ENCODE data around the gene TXNRD2.

TXNRD2 gene

DNA sequence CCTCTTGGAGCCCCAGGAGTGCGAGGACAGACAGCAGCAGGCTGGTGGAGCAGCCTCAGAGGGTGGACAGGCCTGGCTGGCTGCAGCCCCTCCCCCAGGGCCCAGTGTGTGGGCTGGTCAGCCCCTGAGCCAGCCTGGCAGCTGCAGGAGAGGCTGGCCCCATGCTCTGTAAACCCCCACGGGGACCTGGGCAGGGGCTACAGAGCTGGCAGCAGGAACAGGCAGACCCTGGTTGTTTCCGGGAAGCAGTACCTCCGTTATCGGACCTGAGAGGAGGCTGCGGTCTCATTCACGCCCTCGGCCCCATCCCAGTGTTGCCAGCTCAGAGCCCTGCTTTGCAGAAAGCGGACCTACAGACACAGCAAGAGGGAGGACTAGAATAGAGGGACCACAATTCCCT lies 38.6 kb downstream of the TXNRD2 start:
- DNase-seq = no peak

DNA sequence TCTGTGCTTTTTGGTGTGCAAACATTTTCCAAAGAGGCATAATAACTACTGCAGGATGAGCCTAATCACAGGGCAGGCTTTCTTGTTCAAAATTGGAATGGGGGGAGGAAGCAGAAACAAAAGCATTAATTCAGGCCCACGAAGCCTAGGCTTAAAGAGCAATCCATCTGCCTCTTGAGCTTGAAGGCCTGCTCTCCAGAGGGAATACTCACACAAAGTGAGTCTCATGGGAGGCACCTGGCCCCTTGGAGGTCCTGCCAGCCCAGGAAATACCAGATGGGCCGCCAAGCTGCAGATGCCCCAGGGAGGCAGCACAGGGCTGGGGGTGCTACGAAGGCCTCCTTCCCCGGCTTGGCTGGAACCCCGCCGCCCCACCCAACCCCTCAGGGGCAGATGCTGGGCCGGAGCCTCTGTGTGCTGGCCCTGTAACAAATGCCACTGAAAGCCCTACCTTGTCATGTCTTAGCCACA lies 39.3 kb downstream of the TXNRD2 start:
- DNase-seq = no peak

DNA sequence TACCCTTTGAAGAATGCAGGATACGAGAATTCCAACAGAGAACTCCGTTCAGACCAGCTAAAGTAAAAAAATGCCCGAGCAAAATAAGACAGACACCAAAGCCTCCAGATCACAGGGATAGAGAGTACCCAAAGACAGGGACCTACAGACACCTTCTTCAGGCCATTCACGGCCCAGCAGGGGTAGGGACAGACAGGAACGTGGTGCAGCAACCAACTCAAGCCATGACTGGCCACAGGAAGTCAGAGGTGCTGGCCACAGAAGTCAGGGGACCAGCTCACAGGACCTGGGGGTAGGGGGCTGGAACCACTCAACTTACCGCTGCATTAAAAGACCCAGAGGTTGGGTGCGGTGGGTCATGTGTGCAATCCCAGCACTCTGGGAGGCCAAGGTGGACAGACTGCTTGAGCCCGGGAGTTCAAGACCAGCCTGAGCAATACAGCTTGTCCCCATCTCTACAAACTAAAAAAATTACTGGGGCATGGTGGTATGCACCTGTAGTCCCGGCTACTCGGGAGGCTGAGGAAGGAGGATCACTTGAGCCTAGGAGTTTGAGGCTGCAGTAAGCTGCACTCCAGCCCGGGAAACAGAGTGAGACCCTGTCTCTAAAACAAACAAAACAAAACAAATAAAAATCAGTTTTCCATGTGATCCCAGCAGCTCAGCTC lies 39.9 kb downstream of the TXNRD2 start:
- no peak for DNase-seq

- no peak for DNase-seq
These were observed 40.7 kb downstream of the TXNRD2 start for GRCh38 chr22:19900707-19901436.

GRCh38 chr22:19898831-19899567 lies 42.6 kb downstream of the TXNRD2 start:
- no peak for DNase-seq

DNA sequence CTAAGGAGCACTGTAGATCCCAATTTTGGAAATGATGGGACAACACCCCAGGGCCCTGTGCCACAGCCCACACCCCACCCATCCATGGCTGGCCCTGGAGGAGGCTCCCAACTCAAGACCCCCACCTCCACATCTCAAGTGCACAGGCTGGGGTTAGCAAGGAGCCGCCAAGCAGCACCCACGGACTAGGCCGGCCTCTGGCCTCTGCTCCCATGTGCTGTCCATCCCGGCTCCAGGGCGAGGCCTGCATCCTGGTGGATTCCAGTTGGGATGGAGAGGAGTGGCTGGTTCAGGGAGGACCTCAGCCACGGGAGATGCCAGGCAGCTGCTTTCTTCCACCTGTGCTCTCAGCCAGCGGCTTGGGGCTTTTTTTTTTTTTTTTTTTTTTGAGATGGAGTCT lies 43.5 kb downstream of the TXNRD2 start:
- no peak for DNase-seq

DNA sequence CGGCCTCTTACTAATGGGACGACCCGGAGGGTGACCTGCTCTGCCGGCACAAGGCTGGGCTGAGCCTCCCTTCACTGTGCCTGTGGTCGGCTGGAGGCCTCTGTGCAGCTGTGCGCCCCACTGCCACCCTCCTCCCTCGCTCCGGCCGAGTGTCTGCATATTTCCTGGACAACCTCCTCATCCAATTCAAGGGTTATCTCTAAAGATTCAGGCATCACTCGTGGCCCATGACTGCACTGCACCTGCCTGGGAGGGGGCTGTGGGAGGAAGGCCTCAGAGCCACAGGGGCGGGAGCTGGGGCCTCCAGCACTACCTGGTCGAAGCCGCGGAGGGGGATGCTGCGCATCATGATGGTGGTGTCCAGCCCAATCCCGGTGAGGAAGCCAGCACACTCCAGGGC lies 43.9 kb downstream of the TXNRD2 start:
- DNase-seq = no peak

DNA sequence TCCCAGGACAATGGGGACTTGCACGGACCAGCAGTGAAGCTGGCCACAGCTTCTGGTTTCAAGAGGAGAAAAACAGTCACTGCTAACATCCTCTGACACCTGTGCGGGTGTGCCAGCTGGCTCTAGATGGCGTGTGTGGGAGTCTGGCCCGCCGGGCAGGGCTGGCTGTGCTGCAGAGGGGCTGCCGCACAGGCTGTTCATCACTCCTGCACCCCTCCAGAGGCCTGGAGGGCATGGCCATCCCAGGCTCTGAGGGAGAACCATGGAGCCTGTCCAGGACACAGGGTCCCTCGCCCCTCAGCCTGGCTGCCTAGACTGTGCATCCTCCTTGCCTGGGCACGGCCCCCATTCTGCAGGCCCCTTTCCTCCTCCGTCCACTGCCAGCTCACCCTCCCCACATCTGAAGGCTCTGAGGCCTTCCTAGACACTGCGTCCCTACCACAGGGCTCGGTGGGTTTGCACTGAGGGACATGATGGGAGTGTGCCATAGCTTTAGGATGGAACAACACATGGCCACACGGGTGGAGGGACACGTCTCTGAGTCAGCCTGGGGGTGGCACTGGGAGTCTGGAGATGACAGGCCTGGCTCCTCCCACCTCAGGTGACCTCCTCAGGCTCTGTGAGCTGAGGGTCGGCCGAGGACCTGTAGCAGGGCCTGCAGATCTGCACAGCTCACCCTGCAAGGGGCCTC lies 44.8 kb downstream of the TXNRD2 start:
- no peak for DNase-seq

- no peak for DNase-seq
These were observed 46.3 kb downstream of the TXNRD2 start for GRCh38 chr22:19895160-19895849.

GRCh38 chr22:19893363-19893762 lies 48.3 kb downstream of the TXNRD2 start:
- DNase-seq = no peak

- DNase-seq = no peak
These were observed 48.7 kb downstream of the TXNRD2 start for GRCh38 chr22:19892925-19893324.

DNA sequence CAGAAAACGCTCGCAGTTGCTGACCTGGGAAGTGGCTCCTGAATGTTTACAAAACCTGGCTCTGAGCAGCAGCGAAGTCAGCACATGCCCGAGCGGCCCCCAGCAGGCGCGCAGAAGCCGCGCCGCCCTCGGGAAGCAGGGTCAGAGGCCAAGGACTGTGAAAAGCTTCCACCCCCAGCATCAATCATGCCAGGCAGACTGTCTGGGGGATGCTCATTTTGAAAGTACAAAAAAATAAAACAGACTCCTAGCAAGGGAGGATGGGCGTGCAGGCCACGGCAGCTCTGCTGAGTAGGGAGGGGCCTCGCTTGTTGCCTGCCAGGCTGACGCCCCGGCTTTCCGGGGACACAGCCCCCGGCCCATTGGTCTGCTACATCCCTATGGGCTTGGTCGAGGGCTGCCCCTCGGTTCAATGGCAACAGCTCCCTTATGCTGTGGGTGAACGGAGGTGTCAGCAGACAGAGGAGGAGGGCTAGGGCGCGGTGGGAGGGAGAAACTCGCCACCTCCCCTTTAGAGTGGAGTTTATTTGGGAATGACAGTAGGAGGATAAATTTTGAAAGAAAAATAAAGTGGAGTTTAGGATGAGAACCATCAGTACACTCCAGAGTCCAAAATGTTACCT lies 49.2 kb downstream of the TXNRD2 start:
- no peak for DNase-seq

DNA sequence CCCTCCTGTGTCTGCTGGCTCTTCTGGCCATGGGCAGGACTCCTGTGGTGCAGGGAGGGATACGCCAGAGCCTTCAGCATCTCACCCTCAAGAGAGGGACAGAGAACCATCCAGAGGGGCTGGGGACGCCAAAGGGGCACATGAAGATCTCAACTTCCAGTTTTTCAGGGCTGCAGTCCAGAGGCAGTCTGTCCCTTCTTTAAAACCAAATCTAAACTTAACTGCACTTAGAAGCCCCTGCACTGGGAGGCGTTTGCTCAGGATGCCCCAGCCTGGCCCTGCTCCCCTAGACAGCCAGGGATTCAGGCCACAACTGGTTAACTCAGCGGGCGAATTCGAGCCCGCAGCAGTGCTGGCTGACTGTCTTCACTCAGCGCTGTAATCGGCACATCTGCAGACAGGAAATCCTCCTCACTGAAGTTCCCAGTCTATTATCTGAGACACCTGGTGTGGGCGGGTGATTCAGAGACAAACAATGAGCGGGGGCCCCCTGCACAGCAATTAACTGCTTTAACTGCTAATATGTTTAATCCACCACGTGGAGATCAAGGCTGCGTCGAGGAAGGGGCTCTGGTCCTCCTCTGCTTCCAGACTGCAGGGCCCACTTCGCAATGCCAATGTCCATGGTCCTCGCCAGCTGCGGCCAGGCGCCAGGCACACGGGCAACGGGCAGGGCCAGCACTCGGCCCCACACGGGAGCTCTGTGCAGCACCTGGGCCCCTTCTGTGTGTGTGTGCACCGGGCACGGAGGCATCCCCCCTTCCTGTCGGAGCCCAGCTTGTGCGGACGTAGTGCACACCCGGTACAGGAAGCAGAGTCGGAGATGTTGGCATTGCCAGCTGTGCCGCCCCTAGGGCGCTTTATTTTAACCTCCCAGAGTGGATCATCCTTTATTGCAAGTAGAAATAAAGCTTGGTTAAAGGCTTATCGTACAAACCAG lies 50.0 kb downstream of the TXNRD2 start:
- DNase-seq = peak; percentile 39 to 47 (median 39)

DNA sequence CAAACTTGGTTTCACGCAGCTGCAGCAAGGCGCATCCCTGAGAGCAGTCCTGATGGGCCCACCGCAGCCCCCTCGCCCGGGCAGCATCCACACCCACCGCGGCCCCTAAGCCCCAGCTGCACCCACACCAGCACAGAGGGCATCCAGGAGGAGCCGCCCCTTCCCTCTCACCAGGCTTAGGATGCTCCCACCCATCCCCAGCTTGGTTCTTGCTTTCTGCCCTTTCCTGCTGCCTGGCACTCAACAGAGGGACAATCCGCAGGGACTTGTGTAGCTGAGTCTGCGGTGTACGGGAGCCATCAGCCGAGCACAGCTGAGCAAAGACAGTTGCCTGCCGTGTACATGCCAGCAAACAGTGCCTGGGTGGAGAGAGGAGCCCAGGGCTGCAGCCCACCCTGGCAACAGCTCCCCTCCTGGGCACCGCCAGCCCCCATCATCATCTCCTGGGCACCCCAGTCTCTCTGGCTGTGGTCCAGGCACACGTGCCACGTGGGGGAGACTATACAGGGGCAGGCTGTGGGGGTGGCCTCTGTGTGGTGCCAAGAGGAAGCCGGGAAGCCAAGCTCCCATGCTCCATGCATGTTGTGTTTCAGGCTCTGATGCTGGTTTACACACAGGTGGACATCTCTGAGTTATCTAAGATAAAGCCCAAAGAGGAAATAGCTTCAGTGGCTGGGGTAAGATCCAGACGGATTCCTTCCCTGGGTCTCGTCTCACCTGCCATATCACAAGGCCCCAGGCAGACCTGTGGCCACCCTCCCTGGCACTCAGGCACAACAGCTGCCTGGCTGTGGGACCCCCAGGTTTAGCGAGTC lies 50.9 kb downstream of the TXNRD2 start:
- DNase-seq = no peak

- DNase-seq = no peak
These were observed 51.7 kb downstream of the TXNRD2 start for GRCh38 chr22:19889951-19890350.

GRCh38 chr22:19888131-19888746 lies 53.4 kb downstream of the TXNRD2 start:
- DNase-seq = no peak

- no peak for DNase-seq
These were observed 54.2 kb downstream of the TXNRD2 start for GRCh38 chr22:19887256-19887985.

DNA sequence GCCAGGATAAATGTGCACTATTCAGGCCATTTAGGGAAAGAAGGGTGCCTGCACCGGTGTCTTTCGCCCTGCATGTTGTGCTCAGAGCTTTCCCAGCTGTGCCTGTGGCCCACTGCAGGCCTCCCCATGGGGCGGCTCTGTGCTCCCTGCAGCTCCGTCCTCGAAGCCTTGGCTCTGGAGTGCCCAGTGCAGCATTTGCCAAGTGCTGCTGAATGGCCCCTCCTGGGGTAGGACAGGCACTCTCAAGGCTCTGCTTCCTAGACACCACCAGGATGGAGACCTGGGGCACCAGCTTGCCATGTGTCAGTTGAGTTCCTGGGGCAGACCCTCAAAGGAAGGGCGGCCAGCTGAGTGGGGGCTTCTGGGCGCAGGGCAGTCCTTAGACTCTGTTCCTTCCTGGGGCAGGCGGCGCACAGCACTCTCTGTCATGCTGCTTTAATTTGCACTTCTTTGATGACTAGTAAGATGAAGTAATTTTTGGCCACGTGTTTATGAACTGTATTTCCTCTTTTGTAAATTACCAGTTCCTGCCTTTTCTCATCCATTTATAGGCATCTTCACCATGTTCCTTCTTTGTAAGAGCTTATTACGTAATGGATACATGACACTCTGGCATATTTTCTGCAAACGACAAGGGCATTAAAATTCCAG lies 54.9 kb downstream of the TXNRD2 start:
- peak; percentile 83 to 97 (median 96) for DNase-seq
